IPS DF 6.9 (cell line): Measurements from ENCODE around the gene PRKAR2B.

ENCODE experiments used
- DNase-seq: peaks from one replicate; pipeline ENCODE4 v3.0.0-alpha.2; 2013; ENCODE audit warnings: low read depth, low spot score
- H3K27ac ChIP-seq: one replicate; pipeline ENCODE4 v1.5.1; 2013; ENCODE audit warnings: low read length, control low read depth
- H3K27me3 ChIP-seq: 2 replicates; pipeline ENCODE4 v1.6.1; 2013; ENCODE audit warnings: mild to moderate bottlenecking, low read length; ENCODE audit not compliant: control insufficient read depth, insufficient read depth
- H3K36me3 ChIP-seq: 2 replicates; pipeline ENCODE4 v1.6.1; 2013; ENCODE audit warnings: low read length; ENCODE audit not compliant: control insufficient read depth, insufficient read depth
- H3K4me1 ChIP-seq: 2 replicates; pipeline ENCODE4 v1.6.1; 2013; ENCODE audit warnings: low read length; ENCODE audit not compliant: control insufficient read depth, insufficient read depth
- H3K4me3 ChIP-seq: 2 replicates; pipeline ENCODE4 v1.5.1; 2013; ENCODE audit warnings: mild to moderate bottlenecking, low read length
- H3K9me3 ChIP-seq: 2 replicates; pipeline ENCODE4 v1.6.1; 2013; ENCODE audit warnings: low read length, inconsistent platforms; ENCODE audit not compliant: control insufficient read depth, insufficient read depth
- WGBS: extraction: QIAGEN DNeasy Blood & Tissue Kit; methylation state at CpG from one replicate; pipeline ENCODE4 v1.1.7; 2013; ENCODE audit warnings: mixed read lengths, missing lambda C conversion rate; ENCODE audit not compliant: insufficient read length, insufficient coverage; 5-methylcytosine and 5-hydroxymethylcytosine counted together

PRKAR2B gene

DNA sequence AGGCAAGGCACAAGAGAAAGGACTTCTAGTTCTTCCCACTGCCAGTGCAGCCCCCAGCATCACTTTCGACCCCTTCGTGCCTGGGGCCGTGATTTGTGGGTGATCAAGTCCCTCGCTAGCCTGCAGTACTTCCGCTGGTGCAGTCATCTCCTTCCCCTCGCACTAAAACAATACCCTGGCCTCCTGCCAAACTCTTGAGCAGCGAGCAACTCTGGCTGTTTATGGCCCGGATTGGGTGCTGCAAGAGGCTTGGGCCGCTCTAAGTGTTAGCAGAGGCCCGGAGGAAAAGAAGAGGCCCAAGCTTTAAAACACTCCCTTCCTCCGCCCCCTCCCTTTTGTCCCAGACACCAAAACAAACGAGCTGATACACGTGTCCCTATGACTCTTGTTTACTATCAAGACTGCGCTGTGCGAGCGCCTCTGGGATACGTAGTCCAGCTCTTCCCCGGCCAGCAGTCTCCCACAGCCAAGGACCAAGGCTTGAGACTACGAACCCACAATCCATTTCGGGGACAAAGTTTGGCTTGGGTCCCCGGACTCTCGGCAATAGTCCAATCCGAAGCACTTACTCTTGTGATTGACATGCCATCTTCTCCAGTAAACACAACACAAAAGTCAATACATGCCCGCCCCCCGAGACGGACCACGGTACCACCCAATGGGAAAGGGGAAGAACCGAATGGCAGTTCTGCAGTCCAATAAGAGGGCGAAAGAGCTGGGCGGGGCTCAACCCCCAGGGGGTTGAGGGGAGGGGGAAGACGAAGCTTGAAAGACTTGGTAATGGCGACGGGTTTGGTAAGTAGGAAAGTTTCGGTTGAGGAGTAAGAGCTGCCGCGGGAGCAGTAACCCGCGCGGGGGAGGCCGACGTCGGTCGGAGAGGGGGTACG, 124.0 kb downstream of the PRKAR2B start, which contains the start of gene HBP1:
TSS of gene HBP1 (plus strand) at position 771 of the 887 bp plus-strand sequence. CDS start 10,891 bp downstream, outside the sequence.
- Histone ChIP-seq H3K4me3 (peak within 1 kb of the TSS; percentile 94), H3K27ac (no peak within 1 kb of the TSS), H3K9me3 (no peaks in the 10 kb centered on the region), H3K27me3 (no peaks in the 10 kb centered on the region), H3K36me3 (no peaks in the 10 kb centered on the region), H3K4me1 (no peaks in the 10 kb centered on the region)
- no CpG with 5 or more reads among the region's 44 CpGs for whole genome bisulfite sequencing
- peak; percentile 99 for DNase-seq

DNA sequence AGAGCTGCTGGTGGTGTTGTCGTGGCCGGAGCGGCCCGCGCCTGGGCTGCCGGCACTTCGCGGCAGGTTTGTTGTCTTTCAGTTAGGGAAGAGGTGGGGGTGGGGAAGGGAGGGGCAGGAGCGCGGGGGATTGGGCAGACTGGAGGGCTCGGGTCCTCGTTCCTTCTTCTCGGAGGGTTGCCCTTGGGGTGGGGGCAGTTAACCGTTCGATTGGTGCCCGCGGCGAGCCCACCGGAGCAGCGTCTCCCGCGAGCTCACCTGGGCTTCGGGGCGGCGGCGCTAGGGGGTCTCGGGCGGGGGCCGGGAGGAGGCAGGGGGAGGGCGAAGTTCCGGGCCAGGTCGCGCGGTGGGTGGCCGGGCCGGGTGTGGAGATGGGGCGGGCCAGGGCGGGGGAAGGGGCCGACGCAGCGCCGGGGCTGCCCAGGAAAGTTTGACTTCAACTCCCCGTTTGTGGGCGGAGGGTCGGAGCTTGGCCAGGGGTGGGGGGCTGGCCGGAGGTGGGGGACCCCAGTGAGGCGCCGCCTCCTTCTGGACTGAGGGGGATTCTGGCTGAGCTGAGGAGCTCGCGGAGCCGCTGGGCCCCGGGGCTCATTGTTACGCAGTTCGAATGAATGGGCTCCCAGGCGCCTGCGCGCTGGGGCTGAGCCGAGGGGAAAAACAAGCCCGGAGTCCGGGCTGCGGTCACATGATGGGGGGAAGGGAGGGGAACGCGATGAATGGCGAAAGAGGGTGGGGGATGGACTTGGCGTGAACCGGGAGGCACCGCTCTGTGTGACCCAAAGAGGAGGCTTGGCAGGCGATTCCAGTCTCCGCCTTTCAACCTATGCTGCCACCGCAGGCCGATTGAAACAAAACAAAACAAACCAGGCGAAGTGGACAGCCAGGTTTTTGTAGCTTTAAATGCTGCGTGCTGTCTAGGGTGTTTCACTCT, 124.9 kb downstream of the PRKAR2B start:
- Histone ChIP-seq H3K9me3 (no peaks in the 10 kb centered on the region), H3K4me1 (no peaks in the 10 kb centered on the region), H3K27ac (no peak overlapping the region), H3K36me3 (no peaks in the 10 kb centered on the region), H3K27me3 (no peaks in the 10 kb centered on the region), H3K4me3 (peak overlapping the region; percentile 94)
- DNase-seq, result peak; percentile 88
- no CpG with 5 or more reads among the region's 73 CpGs for WGBS

DNA sequence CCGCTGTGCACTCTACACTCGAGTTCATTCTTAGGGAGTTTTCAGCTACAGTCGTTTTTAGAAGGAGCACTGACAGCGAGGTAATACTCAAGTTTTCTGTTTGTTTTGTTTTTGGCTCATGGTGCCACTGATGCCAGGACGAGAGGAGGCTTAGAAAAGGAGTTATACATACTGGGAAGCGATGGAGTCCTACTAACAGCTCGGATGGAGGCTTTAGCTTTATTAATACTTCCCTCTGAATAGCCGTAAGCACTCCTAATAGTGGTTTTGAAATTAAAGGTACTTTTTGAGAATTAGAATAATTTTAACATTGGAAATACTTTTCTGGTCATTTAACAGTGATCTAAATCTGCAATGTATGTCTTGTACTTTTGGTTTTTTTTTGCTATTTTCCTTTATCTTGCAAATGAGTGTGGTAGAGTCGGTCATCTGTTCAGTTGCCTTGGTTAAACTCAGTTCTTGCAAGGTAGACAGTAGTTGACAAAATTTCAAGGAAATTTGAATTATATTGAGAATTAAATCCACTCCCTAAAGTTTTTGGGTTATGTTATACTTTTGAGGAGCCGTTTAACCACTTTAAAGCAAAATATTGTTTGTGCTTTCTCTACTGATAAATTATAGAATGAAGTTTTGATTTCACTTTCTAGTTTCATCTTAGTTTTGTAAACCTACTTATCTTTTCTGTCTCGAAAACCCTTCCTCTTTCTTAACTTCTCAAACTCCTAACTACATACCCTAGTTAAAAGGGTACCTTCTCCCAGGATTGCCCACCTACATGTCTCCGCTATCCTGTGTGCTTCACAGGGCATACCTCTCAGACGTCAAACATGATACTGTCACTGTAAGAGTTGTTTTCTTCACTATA, 125.8 kb downstream of the PRKAR2B start:
- no peak for DNase-seq
- H3K9me3 ChIP-seq, result no peaks in the 10 kb centered on the region

DNA sequence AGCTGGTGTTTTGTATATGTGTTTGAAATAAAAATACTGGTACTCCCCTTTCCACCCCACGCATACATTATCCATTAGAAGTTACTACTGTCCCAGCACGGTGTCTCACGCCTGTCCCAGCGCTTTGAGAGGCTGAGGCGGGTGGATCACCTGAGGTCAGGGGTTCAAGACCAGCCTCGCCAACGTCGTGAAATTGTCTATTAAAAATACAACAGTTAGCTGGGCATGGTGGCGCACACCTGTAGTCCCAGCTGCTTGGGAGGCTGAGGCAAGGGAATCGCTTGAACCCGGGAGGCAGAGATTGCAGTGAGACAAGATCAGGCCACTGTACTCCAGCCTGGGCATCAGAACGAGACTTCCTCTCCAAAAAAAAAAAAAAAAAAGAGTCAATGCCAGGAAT, 127.0 kb downstream of the PRKAR2B start:
- Histone ChIP-seq H3K36me3 (no peaks in the 10 kb centered on the region), H3K4me3 (no peak overlapping the region), H3K27me3 (no peaks in the 10 kb centered on the region), H3K4me1 (no peaks in the 10 kb centered on the region), H3K27ac (no peak overlapping the region), H3K9me3 (no peaks in the 10 kb centered on the region)
- WGBS, result no CpG with 5 or more reads among the region's 12 CpGs
- no peak for DNase-seq

More for the DNA sequence above, 125.8 kb downstream of the PRKAR2B start:
- Histone ChIP-seq H3K4me1 (no peaks in the 10 kb centered on the region), H3K36me3 (no peaks in the 10 kb centered on the region), H3K27me3 (no peaks in the 10 kb centered on the region), H3K27ac (no peak overlapping the region), H3K4me3 (peak overlapping the region; percentile 94; the same call in 1 of the 2 replicates)
- no CpG with 5 or more reads among the region's 13 CpGs for WGBS

DNA sequence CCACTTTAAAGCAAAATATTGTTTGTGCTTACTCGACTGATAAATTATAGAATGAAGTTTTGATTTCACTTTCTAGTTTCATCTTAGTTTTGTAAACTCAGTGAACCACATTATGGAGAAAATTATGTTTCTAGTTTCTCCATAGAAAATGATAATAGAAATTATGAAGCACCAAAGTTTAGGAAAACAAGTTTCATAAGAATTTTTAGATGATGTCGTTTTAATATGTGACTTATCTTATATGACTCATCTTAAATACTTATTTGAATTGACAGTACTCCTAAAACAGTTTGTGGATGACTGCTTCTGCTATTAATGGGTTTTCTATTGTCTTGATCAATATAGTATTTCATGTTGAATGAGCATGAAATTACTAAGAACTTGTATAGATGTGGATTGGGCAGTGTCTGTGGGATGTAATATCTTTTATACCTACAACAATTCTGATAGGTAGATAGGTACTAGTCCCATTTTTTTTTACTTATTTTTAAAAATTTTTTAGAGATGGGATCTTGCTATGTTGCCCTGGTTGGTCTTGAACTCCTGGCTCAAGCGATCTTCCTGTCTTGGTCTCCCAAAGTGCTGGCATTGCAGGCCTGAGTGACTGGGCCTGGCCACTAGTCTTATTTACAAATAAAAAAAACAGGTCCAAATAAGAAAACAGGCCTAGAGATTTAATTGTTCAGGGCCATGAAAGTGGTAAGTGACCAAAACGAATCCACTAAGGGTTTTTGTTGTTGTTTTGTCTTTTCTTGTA, 127.9 kb downstream of the PRKAR2B start:
- Histone ChIP-seq H3K4me1 (no peaks in the 10 kb centered on the region), H3K27ac (no peak overlapping the region), H3K36me3 (no peaks in the 10 kb centered on the region), H3K27me3 (no peaks in the 10 kb centered on the region), H3K9me3 (no peaks in the 10 kb centered on the region), H3K4me3 (no peak overlapping the region)
- WGBS, result no CpG with 5 or more reads among the region's 4 CpGs
- no peak for DNase-seq

DNA sequence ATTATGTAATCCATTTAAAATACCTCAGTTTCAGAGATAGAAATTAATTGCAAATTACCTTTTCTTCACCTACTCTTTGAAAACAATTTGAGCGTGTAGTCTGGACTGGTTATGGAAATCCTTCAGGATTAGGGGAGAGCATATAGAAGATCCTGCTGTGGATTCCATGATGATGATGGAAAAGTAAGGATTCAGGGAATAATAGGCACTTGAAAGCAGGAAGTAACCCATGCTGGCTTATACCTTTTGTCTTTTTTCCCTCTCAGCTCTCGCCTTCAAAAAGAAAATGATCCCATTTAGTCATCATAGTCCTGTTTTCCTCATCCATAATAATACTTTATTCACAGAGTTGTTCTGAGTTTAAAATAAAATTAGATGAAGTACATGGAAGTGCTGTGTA, 128.7 kb downstream of the PRKAR2B start:
- Histone ChIP-seq H3K27ac (no peak overlapping the region), H3K9me3 (no peaks in the 10 kb centered on the region), H3K27me3 (no peaks in the 10 kb centered on the region), H3K36me3 (no peaks in the 10 kb centered on the region), H3K4me3 (no peak overlapping the region), H3K4me1 (no peaks in the 10 kb centered on the region)
- no peak for DNase-seq
- WGBS, result no CpG with 5 or more reads among the region's 2 CpGs

DNA sequence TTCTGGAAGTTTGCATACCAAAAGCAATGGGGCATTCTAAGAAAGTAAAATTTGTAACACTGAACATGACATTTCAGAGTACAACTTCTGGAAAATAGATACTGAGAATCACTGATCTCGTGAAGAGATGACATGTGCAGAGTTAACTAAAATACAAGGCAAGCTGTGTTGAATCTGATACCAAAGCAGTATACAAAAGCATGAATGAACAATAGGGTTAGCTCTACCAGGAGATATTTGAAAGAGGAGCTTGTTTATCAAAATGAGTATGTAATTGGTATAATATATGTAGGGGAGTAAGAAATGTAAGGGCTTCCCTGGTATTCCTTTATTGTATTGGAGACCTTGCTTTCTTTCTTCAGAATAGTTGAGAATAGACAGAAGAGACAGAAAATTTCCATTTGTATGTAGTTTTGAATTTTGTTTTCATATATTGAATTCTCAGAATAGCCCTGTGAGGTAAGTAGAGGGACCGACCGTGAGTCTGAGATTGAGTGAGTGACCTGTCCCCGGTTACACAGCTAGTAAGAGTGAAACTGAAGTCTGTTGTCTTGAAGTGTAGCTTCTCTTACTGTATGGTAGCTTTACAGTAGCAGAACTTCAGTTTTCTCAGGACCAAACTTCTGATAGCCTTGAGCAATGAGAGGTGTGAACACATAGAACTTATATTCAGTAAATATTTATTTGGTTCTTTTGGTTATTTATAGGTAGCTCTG, 129.3 kb downstream of the PRKAR2B start:
- H3K4me3 ChIP-seq, result no peak overlapping the region
- WGBS, result no CpG with 5 or more reads among the region's 4 CpGs
- no peak overlapping the region for H3K27ac ChIP-seq
- H3K9me3 ChIP-seq, result no peaks in the 10 kb centered on the region
- H3K27me3 ChIP-seq, result no peaks in the 10 kb centered on the region
- DNase-seq, result no peak
- H3K36me3 ChIP-seq, result no peaks in the 10 kb centered on the region
- H3K4me1 ChIP-seq, result no peaks in the 10 kb centered on the region

DNA sequence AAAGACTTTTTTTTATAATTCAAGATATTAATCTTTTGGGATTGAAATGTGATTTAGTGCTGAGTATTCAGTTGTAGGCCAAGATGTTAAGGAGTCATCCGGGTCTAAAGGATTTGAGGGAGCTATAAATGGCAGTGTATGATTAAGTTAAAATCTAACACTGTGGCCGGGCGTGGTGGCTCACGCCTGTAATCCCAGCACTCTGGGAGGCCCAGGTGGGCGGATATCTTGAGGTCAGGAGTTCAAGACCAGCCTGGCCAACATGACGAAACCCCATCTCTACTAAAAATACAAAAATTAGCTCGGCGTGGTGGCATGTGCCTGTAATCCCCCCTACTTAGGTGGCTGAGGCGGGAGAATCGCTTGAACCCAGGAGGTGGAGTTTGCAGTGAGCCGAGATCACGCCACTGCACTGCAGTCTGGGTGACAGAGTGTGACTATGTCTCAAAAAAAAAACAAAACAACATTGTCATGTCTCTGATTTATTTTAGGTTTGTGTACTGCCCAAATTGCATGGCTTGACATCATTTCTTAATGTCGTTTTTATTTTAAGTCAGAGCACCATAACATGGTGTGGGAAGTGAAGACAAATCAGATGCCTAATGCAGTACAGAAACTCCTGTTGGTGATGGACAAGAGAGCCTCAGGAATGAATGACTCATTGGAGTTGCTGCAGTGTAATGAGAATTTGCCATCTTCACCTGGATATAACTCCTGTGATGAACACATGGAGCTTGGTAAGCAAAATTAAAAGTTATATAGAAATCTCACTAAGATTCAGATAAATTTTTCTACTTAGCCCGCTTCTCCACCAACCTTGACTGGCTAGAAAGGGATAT, 135.0 kb downstream of the PRKAR2B start:
- Histone ChIP-seq H3K36me3 (no peaks in the 10 kb centered on the region), H3K27me3 (no peaks in the 10 kb centered on the region), H3K4me3 (no peak overlapping the region), H3K4me1 (no peaks in the 10 kb centered on the region), H3K9me3 (no peaks in the 10 kb centered on the region), H3K27ac (no peak overlapping the region)
- no CpG with 5 or more reads among the region's 14 CpGs for WGBS
- DNase-seq, result no peak
